HG03095 (cell line): Measurements from ENCODE around the gene RREB1.

Experiments
- ATAC-seq: cut with Tn5 transposase; IDR thresholded peaks from one replicate; pipeline ENCODE4 v1.9.1; 2021; ENCODE audit warnings: moderate library complexity; ENCODE audit not compliant: unreplicated experiment

The RREB1 gene

DNA sequence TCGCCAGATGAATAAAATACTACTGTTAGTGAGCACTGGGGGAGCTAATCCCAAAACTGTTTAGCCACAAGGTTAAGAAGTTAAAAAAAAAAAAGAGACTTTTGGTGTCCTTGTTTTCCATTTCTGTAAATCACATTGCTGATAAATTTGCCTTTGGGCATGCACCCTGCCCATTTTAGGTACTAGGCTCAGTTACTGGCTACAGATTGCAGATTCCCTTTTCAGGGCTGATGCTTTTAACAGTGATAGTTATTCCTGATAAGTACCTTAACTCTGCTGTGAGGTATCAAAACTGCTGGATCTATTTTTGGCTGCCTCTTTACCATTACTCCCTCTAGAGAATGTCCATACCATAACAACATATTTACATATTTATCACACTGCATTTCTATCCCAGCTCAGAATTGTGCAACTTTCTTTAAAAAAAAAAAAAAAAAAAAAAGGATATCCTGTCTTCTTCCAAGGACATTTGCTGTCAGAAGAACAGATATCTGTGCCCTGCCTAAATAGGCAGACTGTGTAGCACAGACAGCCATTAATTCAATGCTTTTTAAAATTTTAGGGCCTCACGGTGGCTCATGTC lies 110.7 kb downstream of the RREB1 start:
- no peak for ATAC-seq

DNA sequence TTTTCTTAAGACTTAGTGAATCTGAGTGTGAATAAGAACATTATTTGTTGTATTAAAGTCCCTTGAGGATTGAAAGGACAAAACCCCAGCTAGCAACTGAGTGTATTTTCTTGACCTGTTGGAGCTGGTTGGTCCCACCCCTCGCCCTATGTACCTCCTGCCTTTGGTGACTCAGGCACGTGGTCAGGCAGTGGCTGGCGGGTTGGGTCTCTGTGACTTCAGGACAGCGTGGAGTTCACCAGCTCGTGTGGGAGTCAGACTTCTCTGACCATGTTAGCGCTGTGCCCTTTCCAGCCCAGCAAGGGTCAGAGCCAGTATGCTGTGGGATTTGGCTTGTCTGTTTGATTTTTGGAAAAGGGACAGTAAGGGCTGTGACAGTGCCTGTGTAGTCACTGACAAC lies 111.5 kb downstream of the RREB1 start:
- ATAC-seq: no peak

DNA sequence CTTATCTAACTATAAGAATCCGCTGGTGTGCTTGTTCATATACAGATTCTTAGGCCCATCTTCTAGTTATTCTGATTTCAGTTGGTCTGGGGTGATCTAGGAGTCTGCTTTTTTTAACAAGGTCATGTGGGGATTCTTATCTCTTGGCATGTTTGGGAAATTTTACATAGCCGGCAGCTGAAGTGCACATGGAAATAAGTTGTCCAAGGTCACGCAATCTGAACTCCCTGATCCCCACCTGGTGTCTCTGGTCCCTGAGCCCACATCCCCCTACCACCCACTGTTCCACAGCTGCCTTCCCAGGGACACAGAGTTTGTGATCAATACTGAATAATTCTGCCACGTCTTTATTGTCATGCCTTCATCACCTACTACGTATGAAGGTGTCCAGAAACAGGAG lies 114.4 kb downstream of the RREB1 start:
- ATAC-seq: no peak

DNA sequence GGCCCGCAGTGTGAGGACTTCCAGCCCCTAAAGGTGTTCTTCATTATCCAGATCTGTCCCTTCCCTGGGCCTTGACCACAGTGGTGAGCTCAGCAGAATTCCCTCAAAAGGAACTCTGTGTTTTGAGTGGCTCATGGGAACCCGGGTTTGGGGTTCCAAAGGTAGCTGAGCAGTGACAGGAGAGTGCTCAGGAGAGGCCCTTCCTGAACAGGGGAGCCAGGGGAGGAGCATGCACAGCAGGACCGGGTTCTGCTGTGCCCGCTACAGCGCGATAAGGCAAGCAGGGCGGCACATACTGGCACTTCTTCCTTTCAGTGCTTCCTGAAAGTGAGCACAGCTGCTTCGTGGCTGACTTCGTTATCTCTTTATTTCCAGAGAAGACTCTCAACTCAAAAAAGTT lies 117.0 kb downstream of the RREB1 start:
- ATAC-seq: no peak

DNA sequence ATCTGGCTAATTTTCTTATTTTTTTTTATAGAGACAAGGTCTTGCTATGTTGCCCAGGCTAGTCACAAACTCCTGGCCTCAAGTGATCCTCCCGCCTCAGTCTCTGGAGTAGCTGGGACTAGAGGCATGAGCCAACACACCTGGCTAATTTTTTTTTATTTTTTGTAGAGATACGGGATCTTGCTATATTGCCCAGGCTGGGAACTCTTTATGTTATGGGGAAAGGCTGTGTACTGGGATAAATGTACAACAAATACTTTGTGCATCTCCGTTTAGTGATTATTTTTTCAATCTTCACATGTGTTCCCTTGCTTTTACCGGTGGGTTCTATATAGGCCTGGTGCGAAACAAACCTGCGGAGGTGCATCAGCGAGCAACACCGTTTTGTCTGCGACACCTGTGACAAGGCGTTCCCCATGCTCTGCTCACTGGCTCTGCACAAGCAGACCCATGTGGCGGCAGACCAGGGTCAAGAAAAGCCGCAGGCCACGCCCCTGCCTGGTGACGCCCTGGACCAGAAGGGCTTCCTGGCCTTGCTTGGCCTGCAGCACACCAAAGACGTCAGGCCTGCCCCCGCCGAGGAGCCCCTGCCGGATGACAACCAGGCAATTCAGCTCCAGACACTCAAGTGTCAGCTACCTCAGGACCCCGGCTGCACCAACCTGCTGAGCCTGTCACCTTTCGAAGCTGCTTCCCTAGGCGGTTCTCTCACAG lies 121.1 kb downstream of the RREB1 start:
- no peak for ATAC-seq

DNA sequence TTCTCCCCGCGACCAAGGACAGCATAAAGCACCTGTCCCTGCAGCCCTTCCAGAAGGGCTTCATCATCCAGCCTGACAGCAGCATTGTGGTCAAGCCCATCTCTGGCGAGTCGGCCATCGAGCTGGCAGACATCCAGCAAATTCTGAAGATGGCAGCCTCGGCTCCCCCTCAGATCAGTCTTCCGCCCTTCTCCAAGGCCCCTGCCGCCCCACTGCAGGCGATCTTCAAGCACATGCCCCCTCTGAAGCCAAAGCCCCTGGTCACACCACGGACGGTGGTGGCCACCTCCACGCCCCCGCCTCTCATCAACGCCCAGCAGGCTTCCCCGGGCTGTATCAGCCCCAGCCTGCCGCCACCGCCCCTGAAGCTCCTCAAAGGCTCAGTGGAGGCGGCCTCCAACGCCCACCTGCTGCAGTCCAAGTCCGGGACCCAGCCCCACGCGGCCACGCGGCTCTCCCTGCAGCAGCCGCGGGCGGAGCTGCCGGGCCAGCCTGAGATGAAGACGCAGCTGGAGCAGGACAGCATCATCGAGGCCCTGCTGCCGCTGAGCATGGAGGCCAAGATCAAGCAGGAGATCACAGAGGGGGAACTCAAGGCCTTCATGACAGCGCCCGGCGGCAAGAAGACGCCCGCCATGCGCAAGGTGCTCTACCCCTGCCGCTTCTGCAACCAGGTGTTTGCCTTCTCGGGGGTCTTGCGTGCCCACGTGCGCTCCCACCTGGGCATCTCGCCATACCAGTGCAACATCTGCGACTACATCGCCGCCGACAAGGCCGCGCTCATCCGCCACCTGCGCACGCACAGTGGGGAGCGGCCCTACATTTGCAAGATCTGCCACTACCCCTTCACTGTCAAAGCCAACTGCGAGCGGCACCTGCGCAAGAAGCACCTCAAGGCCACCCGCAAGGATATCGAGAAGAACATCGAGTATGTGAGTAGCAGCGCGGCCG lies 121.9 kb downstream of the RREB1 start:
- ATAC-seq: no peak

DNA sequence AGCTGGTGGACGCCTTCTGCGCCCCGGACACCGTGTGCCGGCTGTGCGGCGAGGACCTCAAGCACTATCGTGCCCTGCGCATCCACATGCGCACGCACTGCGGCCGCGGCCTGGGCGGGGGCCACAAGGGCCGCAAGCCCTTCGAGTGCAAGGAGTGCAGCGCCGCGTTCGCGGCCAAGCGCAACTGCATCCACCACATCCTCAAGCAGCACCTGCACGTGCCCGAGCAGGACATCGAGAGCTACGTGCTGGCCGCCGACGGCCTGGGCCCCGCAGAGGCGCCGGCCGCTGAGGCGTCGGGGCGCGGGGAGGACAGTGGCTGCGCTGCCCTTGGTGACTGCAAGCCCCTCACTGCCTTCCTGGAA lies 122.5 kb downstream of the RREB1 start:
- no peak for ATAC-seq

DNA sequence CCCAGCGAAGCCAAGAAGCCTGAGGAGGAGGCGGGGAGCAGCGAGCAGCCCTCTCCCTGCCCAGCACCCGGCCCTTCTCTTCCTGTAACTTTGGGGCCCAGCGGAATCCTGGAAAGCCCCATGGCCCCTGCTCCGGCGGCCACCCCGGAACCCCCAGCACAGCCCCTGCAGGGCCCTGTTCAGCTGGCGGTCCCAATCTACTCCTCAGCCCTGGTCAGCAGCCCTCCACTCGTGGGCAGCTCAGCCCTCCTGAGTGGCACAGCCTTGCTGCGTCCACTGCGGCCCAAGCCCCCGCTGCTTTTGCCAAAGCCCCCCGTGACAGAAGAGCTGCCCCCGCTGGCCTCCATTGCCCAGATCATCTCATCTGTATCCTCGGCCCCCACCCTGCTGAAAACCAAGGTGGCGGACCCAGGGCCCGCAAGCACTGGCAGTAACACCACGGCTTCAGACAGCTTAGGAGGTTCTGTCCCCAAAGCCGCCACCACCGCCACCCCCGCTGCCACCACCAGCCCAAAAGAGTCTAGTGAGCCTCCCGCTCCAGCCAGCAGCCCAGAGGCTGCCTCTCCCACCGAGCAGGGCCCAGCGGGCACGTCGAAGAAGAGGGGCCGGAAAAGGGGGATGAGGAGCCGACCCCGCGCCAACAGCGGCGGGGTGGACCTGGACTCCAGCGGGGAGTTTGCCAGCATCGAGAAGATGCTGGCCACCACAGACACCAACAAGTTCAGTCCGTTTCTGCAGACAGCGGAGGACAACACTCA lies 123.4 kb downstream of the RREB1 start:
- ATAC-seq: no peak

DNA sequence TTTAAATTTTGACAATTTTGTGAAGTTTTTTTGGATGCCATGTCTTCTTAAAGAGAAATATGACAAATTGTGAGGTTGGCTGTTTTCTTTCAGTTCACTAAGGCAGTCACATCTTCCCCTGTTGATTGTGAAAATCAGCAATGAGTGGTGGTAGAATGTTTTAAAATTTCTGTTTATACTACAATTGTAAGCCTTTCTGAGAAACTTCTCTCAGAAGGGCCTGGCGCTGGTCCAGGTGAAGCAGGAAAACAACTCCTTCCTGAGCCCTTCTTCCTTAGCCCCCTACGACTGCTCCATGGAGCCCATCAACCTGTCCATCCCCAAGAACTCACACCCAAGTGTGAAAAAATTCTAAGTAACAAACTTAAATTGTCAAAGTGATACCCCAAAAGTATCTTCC lies 124.6 kb downstream of the RREB1 start:
- no peak for ATAC-seq

DNA sequence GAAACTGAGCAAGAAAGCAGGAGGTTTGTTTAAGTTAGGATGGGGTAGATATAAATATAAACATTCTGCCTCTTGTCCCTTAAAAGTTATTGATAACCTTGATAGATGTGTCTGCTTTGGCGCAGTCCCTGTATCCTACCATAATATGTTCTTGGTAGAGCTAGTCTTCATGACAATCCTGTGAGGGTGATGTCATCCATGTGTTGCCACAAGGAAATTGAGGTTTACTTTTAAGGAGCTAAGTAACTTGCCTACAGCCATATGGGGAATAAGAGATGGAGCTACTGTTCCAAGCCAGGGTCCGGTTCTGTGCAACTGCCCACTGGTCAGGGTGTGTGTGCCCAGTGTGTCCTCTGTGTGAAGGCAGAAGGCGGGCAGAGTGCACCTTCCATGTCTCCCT lies 126.8 kb downstream of the RREB1 start:
- no peak for ATAC-seq

DNA sequence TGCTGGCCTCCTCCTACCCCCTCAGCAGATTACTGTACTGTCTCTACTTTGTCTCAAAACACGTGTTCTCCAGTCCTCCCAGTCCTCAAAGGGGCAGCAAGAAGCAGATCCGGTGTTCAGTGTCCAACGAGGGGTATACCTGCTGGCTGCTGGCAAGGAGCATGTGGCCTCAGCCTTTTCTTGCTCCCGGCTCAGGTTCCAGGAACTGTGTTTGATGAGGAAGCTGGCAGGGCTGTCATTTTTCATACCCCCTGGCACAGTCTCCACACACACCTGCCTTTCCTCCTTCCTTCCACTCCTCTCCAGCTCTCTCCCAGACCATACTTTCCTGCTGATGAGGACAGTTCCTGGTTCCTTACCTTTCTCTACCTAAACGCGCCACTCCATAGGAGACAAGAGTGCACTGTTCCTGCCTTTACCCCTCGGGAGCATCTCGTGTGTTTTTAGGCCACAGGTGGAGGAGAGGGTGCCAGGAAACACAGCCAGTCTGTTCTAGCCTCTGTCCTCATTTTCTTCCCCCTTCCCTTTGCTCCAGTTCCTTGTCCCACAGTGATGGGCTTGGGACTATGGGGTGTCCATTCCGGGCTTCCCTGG lies 128.0 kb downstream of the RREB1 start:
- no peak for ATAC-seq

DNA sequence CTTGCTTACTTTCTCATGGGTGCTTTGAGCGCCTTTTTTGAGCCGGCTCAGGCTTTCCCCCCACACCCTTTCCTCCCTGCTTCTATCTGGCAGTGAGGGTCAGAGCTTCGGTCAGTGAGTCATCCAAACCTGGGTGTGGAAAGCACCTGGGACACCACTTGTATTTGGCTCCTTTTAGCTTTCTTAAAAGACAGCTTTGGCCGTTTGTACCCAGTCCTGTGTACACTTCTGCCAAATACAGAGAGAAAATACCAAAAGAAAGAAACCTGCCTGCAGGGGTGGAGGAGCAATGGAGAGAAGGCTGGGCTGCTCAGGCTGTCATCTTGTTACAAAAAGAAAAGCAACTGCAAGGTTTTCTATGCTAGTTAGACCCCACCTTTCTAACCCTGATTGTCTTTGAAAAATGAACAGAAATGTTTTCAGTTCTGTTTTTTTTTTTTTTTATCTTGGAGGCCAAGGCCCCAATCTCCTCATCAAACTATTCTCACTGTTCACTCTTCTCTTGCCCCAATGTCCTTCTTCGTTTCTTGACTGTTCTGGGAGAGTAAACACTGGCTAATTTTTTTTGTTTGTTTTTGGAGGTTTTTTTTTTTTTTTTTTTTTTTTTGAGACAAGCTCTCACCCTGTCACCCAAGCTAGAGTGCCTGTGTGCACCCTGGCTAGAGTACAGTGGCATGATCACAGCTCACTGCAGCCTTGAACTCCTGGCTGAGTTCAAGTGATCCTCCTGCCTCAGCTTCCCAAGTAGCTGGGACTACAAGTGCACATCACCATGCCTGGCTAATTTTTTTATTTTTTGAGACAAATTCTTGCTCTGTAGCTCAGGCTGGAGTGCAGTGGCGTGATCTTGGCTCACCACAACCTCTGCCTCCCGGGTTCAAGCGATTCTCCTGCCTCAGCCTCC lies 128.8 kb downstream of the RREB1 start:
- peak; percentile 53 for ATAC-seq

DNA sequence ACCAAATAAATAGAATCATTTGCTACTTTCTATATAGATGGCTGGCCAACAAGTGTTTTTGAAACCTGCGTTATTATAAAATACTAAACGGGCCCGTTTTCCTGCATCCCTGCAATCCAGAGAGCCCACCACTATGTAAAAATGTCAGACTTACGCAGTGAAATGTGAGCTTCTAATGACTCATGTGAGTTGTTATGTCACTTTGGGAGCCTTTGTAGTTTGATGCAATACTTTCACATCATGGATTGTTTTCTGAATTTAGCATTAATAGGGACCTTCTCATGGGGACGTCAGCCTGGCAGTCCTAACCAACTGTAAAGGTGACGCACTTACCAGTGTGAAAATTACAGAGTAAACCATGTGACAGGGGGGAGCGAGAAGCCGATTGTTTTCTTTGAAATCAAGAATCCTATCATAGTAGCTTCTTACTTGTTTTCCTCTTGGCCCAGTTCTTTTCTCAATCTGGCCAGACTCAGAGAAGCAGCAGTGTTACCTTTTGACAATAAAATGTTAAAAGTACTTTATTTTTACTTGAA lies 130.0 kb downstream of the RREB1 start:
- ATAC-seq: no peak

DNA sequence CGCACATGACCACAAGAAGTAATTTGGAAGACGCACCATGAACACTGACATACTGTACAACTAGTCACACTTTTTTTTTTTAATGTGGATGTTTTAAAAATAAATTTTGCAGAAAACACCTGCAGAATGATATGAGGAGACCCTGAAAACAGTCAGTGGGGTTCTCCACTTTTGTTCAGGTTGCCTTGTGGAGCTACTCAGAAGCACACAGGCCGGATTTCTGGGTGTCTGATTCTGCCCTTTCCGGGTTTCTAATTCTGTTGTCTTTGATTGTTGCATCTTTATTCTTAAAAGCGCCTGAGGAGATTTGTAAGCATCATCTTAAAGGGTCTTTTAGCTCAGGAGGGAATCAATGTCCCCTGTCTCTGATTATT lies 130.8 kb downstream of the RREB1 start:
- no peak for ATAC-seq

DNA sequence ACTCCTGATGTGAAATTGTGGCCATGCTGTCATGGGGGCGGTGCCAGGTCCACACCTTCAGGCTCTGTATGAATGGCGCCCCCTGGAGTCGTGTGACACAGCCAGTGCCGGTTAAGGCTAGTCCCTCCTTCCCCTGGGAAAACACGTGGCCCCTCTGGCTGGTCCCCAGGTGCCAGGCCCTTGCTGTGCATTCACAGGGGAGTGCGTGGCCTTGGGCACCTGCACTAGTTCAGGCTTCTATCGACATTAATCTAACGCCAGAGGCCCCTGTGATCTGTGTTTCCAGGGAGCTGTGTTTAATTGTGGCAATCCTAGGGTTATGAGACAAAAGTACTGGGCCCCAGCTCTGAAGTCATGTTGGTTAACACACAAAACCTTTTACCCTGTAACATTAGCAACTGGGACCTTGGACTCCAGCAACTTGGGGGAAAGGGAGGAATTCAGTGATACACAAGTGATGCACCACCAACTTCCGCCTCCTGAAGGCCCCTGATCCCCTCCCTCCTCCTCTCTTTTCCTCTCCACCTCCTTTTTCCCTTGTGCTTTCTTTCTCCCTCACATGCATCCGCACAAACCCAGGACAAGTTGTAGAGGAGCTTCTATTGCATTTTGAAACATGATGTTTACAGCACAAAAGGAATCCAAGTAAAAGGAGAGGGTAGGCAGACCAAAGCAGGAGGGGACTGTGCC lies 131.3 kb downstream of the RREB1 start:
- ATAC-seq: no peak

DNA sequence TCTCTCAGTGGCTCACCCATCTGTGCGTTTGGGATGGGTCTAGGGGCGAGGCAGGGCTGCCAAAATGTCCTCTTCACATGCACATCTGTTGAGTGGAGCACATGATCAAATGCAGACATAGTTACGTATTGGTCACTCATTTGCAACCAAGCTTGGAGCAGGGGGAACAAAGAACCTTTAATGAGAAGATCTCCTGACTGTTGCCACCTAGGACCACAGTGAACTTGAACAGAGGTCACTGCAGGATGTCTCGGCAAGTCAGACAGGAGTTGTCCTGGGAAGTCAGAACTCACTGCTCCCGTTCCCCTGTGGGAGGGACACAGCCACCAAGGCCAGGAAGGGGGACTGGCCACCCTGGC lies 131.8 kb downstream of the RREB1 start:
- ATAC-seq: no peak

DNA sequence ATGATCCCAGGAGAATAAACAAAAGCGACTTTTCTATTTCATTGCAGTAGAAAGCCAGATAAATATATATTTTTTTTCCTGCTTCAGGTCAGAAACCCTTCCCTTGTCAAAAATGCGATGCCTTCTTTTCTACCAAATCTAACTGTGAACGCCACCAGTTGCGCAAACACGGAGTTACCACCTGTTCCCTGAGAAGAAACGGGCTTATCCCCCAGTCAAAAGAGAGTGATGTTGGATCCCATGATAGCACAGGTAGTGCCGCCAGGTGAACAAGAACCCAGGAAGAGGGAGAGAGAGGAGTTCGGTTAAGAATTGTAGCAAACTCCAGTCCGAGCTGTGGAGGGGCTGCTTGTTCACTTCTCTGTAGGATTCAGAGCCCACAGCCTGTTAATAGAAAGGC lies 132.6 kb downstream of the RREB1 start:
- ATAC-seq: no peak

DNA sequence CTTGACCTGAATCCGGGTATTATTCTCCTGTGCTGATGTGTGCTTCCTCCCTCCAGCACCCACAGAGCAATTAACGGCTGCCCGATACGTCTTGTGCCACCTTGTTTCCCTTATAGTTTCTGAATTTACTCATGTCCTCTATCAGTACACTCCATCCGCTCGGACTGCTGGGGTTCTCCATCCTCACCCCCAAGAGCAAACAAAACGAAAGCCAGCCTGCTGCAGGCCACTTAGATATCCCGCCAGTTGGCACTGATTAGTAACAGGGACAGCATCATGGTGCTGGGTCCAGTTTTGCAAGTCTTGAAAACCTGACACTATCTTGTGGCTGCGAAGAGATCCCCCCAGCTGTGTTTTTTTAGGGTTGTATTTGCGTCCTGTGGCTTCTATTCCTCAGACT lies 133.4 kb downstream of the RREB1 start:
- no peak for ATAC-seq
